HG03097 (cell line): ENCODE measurements around the gene PSD.
"Not testable (repeated sequence)": the region's sequence is repeated elsewhere in the genome, so short reads cannot be mapped to it uniquely, and the experiment has no call there.

ENCODE experiments used
- ATAC-seq: cut with Tn5 transposase; IDR thresholded peaks from one replicate; pipeline ENCODE4 v1.9.1; 2021; ENCODE audit not compliant: unreplicated experiment, low FRiP score

PSD gene

GRCh38 chr10:102418622-102419268 is at the start of gene PSD:
Gene PSD, minus strand, starts transcription at chr10:102418785. Its CDS starts 1,747 bp downstream, at chr10:102417038.
- ATAC-seq = no peak

- no peak for ATAC-seq
These were observed 49.4 kb upstream of the PSD start for GRCh38 chr10:102467971-102468438.

- no peak for ATAC-seq
These were observed 48.7 kb upstream of the PSD start for GRCh38 chr10:102467318-102467717.

- no peak for ATAC-seq
These were observed 46.9 kb upstream of the PSD start for GRCh38 chr10:102465466-102465865.

- no peak for ATAC-seq
These were observed 45.4 kb upstream of the PSD start for GRCh38 chr10:102463983-102464382.

DNA sequence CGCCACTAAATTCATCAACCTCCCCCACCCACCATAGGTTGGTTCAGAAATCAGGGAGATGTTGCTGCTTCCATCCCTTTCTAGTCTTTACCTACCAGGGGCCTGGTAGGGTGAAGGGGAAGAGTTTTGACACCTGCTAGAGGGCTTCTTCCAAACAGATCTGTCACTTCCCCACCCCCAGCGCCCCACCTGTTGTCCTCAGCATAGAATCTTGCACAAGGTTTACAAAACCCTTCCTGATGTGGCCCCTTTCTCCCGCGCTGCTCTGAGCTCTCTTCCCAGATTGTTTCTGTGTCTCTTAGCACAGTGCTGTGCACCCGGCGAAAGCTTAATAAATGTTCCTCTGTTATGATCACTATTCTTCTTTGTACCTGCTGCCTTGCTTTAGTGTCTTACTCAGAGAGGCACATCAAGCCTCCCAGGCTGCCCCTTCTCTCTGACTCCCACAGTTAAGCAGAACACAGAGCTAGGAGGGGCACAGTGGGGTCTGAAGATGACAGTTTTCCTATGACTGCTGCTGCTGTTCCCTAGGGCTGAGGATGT is 44.0 kb upstream of the PSD start:
- no peak for ATAC-seq

DNA sequence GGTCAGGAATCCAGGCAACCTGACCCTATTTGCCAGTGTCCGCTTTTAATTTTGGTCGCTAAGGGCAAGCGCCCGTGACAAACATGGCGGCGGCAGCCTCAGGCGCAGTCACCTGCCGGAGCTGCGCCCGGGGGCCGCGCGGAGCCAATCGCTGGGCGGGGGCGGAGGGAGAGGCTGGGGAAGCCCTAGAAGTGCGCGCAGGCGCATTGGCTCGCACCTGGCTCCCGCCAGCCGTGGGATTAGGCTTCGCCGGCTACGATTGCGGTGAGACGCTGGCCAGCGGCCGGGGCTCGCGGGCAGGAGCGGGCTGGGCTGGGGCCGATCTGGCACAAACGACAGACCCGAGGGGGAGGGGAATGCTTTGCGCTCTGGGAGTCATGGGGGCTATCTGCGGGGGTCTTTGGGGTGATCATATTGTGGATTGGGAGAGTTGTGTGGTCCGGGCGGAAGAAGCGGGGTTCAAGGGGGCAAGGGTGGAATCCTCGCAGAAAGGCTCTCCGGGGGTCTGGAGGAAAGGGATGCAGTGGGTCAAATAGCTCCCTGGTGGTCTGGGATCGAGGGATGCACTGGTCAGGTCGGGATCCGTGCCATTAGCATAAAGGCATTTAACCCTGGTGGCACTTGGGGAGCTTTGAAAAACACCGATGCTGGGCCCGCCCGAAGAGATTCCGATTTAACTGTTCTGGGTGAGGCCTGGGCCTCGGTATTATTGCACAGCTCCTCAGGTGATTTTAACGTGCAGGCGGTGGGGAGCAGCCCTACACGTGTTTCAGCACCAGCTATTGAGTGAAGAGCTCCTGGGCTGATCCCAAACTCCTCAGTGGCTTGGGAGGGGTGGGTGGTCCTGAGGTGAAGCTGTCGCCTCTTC is 42.8 kb upstream of the PSD start:
- ATAC-seq = peak; percentile 75

DNA sequence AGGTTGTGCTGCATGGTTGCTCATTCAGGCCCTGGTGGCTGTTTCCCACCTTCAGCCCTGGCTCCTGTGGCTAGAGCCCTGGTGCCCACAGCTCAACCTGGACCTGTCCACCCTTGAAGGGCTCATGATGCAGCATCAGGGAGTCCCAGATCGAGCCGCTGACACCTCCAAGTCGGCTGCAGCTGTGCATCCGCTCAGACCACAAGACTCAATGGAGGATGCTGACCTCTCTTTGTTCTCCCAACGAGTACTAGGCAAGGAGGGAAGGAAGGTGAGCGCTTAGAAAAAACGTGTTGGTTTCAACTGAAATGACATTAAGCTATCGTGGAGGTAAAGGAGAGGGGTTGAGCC is 42.2 kb upstream of the PSD start:
- peak; percentile 37 for ATAC-seq

DNA sequence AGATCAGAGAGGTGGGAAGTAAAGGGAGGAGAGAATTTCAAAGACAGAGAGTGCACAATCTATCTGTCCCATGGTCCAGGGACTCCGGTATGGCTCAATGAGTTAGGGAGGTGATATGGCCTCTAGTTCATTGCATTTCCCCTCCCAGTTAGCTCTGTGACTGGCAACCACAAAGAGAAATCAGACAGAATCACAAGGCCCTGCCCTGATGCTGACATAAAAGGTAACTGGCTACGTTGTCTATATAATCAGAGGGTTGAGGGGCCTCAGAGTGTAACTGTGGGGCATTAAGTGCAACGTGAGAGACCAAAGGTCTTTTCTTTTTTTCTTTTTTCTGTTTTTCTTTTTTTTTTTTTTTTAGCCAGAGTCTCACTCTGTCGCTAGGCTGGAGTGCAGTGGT is 40.1 kb upstream of the PSD start:
- no peak for ATAC-seq

GRCh38 chr10:102457591-102458150 is 39.1 kb upstream of the PSD start:
- ATAC-seq = no peak

GRCh38 chr10:102455893-102456471 is 37.4 kb upstream of the PSD start:
- no peak for ATAC-seq

GRCh38 chr10:102454662-102455487 is 36.3 kb upstream of the PSD start:
- not testable (repeated sequence) for ATAC-seq

DNA sequence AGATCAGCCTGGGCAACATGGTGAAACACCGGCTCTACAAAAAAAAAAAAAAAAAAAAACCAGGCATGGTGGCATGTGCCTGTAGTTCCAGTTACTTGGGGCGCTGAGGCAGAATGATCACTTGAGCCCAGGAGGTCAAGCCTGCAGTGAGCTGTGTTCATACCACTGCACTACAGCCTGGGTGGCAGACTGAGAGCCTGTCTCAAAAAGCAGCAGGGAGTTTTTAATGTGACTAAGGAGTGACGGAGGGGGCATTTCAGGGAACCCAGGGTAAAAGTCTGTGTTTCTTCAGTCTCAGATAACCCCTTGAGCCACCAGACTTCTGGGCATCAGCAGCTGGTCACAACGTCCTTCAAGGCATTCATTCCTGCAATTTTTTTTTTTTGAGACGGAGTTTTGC is 34.9 kb upstream of the PSD start:
- no peak for ATAC-seq

DNA sequence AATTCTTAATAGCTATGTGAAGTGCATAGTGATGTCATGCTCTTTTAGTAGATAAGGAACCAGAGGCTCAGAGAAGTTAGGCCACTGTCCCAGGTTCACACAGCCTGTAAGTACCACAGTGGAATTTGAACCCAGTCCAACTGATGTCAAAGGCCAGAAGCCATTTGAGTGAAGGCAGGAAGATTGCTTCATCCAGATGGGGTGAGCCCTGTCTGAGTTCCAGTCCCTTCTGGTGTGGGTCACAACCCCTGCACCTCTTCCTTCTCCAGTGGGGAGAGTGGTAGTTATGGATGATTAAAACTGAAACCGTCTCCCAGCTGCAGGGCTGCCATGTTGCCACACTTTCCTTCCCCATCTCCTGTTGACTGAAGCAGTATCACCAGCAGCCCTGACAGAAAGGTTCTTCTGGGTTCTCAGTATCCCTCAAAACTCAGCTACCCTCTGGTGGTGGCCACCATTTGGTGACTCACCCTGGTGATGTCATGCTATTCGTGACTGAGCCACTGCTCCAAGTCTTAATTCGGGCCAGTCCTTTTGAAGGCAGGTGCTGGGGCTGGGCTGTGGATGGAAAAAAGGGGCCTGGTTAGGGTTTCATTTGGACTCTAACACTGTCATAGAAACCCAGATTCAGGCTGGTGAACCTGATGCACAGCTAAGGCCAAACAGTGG is 34.2 kb upstream of the PSD start:
- ATAC-seq = no peak

DNA sequence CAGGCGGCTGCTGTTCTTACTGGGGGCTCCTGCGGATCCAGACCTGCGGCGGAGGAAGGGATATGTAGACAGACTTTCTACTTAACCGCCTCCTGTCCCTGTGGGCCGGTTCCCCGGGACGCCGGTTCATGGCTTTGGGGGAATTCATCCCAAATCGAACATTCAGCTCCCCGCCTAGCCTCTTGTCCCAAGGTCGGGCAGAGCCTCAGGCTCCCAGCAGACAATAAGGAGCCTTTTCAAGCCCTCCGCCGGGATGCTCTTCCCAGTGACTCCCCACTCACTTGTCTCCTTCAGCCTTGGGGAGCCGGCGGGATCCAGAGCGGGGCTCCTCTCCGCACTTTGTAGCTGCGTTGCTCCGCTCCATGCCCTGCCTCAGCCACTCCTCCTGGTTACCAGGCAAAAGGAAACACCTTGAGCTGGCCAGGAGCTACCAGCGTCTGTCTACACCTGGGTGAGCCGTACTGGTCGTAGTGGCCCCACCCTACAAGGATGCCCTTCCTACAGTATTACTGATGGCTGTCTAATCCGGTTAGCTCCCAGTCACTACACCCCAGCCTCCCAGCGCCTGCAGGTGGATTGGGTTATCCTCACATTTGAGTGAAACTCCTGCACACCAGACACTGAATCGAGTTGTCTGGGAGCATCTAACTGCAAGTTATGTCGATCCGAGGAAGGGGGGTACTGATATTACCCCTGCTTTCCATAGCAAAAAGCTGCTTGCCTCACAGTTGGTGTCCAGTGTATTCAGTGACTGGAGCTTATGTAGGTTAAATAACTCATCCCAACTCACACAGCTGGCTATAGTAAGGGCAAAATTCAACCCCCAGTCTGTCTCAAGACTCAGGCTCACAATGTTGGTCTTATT is 32.8 kb upstream of the PSD start, which contains the start of gene C10orf95:
TSS of gene C10orf95 (minus strand) at position 439 of the 865 bp plus-strand sequence. CDS start 450 bp downstream, outside the sequence.
- no peak for ATAC-seq

DNA sequence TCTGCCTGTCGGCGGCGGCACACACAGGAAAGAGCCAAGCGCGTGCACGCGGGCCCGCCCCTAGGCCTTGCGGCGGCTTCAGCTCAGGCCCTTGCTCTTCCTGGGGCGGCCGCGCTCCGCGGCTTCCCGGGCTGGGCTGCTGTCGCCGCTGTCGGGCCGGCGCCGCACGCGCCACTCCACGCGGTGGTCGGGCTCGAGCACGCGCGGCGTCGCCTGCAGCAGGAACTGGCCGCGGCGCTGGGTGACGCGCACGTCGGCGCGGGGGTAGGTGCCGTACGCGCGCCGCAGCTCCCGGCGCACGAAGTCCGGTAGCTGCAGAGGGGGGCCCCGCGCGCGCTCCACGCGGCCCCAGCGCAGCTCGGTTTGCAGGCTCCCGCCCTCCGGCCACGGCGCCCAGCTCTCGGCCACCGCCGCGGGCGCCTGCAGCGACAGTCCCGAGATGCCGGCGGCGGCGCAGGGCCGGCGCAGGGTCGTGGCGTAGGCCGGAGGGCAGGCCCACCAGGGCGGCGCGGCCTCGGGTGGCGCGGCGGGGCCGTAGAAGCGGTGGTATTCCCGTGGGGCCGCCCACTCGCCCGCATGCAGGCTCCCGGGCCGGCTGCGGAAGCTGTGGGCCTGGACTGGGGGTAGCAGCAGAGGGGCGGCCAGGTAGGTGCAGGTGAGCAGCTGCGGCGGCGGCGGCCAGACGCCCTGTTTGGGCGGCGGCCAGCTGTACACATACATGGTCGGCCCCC is 32.0 kb upstream of the PSD start:
- ATAC-seq = peak; percentile 64

- no peak for ATAC-seq
These were observed 31.5 kb upstream of the PSD start for GRCh38 chr10:102450124-102450373.
